GM12878 (cell line): ENCODE results near the gene TNFRSF9. TPM values are rescaled to one million over a fixed set of nuclear protein-coding genes. Genes with fewer than 3 reads are reported as not detected.

Experiments used
- CBFB ChIP-seq: IDR thresholded peaks from 2 replicates; pipeline ENCODE4 v1.6.1; 2016; ENCODE audit warnings: antibody characterized with exemption, low read depth
- E4F1 ChIP-seq: fragments of 450-650 bp; IDR thresholded peaks from 2 replicates; pipeline ENCODE4 v1.6.1; 2018; ENCODE audit warnings: borderline replicate concordance, mild to moderate bottlenecking; ENCODE audit not compliant: partially characterized antibody
- ESRRA ChIP-seq: IDR thresholded peaks from 2 replicates; pipeline ENCODE4 v1.6.1; 2012; ENCODE audit warnings: mild to moderate bottlenecking, low read length, improper control_type of control experiment
- ETV6 ChIP-seq, 2 experiments: fragments of 450-650 bp in 1 of 2; IDR thresholded peaks in 1 of 2; conservative IDR thresholded peaks in 1 of 2; 2 replicates each; pipeline ENCODE4 v1.6.1; 2014; ENCODE audit warnings: antibody characterized with exemption in 1 of 2, borderline replicate concordance in 1 of 2, low read depth in 1 of 2, mild to moderate bottlenecking in 1 of 2, moderate library complexity in 1 of 2
- IKZF2 ChIP-seq, 2 experiments: fragments of 450-650 bp; IDR thresholded peaks; 2 replicates each; pipeline ENCODE4 v1.6.1; 2017; ENCODE audit warnings: mild to moderate bottlenecking in 2 of 2, moderate library complexity in 2 of 2
- IRF4 ChIP-seq: IDR thresholded peaks from 2 replicates; pipeline ENCODE4 v1.6.1; 2011; ENCODE audit warnings: low read depth, low read length
- JUND ChIP-seq: IDR thresholded peaks from 2 replicates; pipeline ENCODE4 v1.6.1; 2012; ENCODE audit warnings: low read depth, mild to moderate bottlenecking, low read length, improper control_type of control experiment, moderate library complexity
- MEF2A ChIP-seq: IDR thresholded peaks from 2 replicates; pipeline ENCODE4 v1.6.1; 2011; ENCODE audit warnings: low read depth, mild to moderate bottlenecking, low read length, moderate library complexity; ENCODE audit not compliant: insufficient read depth
- MEF2B ChIP-seq: fragments of 450-650 bp; IDR thresholded peaks from 2 replicates; pipeline ENCODE4 v1.6.1; 2018; ENCODE audit warnings: mild to moderate bottlenecking, moderate library complexity; ENCODE audit not compliant: partially characterized antibody, poor library complexity, severe bottlenecking
- MLLT1 ChIP-seq: fragments of 450-650 bp; IDR thresholded peaks from 2 replicates; pipeline ENCODE4 v1.6.1; 2016; ENCODE audit warnings: mild to moderate bottlenecking
- PAX5 ChIP-seq: IDR thresholded peaks from 2 replicates; pipeline ENCODE4 v1.6.1; 2011; ENCODE audit warnings: low read depth, low read length, borderline replicate concordance
- PML ChIP-seq: IDR thresholded peaks from 2 replicates; pipeline ENCODE4 v1.6.1; 2012; ENCODE audit warnings: low read length, inconsistent platforms
- RAD21 ChIP-seq: IDR thresholded peaks from 2 replicates; pipeline ENCODE4 v1.6.1; 2011; ENCODE audit warnings: mild to moderate bottlenecking, low read depth, low read length, moderate library complexity; ENCODE audit not compliant: insufficient read depth
- SMC3 ChIP-seq: IDR thresholded peaks from 2 replicates; pipeline ENCODE4 v1.6.1; 2011; ENCODE audit warnings: low read length, improper control_type of control experiment, borderline replicate concordance
- ZBED1 ChIP-seq: IDR thresholded peaks from 2 replicates; pipeline ENCODE4 v1.6.1; 2016; ENCODE audit warnings: borderline replicate concordance
- ZNF384 ChIP-seq: IDR thresholded peaks from 2 replicates; pipeline ENCODE4 v1.6.1; 2012; ENCODE audit warnings: low read depth, mild to moderate bottlenecking, low read length, improper control_type of control experiment, borderline replicate concordance
- ZNF687 ChIP-seq: fragments of 450-650 bp; IDR thresholded peaks from 2 replicates; pipeline ENCODE4 v1.6.1; 2017; ENCODE audit warnings: mild to moderate bottlenecking, moderate library complexity
- polyA plus RNA-seq, 11 experiments: library from polyadenylated mRNA; depleted of rRNA in 4 of 11; unstranded in 6 of 11; stranded (reverse) in 5 of 11; fragments of >200 nt; fragmentation: Nextera tagmentation in 4 of 11; fragmentation: Illumina TruSeq in 1 of 11; extraction: Ambion mirVana in 4 of 11; extraction: Trizol in 1 of 11; gene quantifications; 1 replicate in 1 of 11; 2 replicates in 10 of 11; pipeline versions ENCODE4 v1.2.1 to v1.2.3, GENCODE V29; 2011 to 2016; ENCODE audit warnings: inconsistent platforms in 2 of 11, missing spikeins in 2 of 11, low read depth in 1 of 11
- total RNA-seq, 4 experiments: library from RNA; depleted of rRNA in 3 of 4; stranded (reverse); fragments of >200 nt in 3 of 4; fragmentation: Illumina TruSeq in 1 of 4; extraction: Trizol in 1 of 4; gene quantifications; 2 replicates each; pipeline versions ENCODE4 v1.2.1 to v1.2.3, GENCODE V29; 2013 to 2021

The TNFRSF9 gene
- total and polyA plus RNA-seq, 10 of the 15 experiments (the other 5 are each of a cell fraction or from before 2014, with no cell fraction given): 2.0 to 25.6 (median 5.8) TPM

GRCh38 chr1:7902478-7903085 lies 38.1 kb downstream of the TNFRSF9 start (continued):
- TF ChIP-seq RAD21: peak; percentile 70
- no peak for TF ChIP-seq MEF2A
- TF ChIP-seq ZNF384: no peak
- TF ChIP-seq CBFB: no peak
- TF ChIP-seq PAX5: no peak
- TF ChIP-seq IRF4: no peak
- no peak for TF ChIP-seq JUND
- no peak for TF ChIP-seq ETV6 (conservative IDR thresholded peaks at IDR 0.05 in 1 of 2, IDR thresholded peaks at IDR 0.05 in 1 of 2; ENCODE audit: borderline replicate concordance in 1 of 2, low read depth in 1 of 2)
- 0 out of 4 replicates have a peak, but pooled peaks of 1 of the 2 experiments have one; percentile 15 for TF ChIP-seq IKZF2 (IDR thresholded peaks at IDR 0.05)
- no peak for TF ChIP-seq PML
- TF ChIP-seq ESRRA: no peak
- peak; percentile 79 for TF ChIP-seq SMC3
- TF ChIP-seq MEF2B: peak; percentile 50
- no peak for TF ChIP-seq E4F1
- TF ChIP-seq ZBED1: no peak
- no peak for TF ChIP-seq ZNF687
- TF ChIP-seq MLLT1: no peak
